Medulla oblongata (tissue), 1 donor: ENCODE data around the gene CORIN.
A peak's percentile ranks its signal among the peaks of the same experiment; 100 is the strongest.

Source experiments
- DNase-seq: peaks from one replicate; pipeline ENCODE4 v3.0.0-alpha.2; 2015; ENCODE audit errors: extremely low spot score

CORIN gene

DNA sequence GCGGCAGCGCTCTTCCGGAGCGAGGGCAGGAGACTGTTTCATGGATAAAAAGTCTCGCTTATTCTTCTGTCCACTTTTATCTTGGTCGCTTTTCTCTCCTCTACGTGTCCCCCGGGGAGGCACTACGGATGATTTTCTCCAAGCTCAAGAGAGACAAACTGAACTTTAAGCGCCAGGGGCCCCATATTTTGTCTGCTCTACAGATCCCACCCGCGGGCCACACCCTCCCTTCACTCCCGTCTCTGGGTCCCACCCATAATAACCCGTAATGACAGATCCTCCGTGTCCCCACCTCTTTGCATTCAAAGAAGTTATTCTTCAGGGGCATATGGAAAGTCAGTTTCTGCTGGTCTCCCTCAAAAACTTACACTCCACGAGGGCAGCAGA is at the start of gene CORIN:
TSS of gene CORIN (minus strand) at position 160 of the 387 bp plus-strand sequence. CDS start at position 42, 118 bp downstream.
- no peak for DNase-seq

GRCh38 chr4:47882228-47882627 is 44.4 kb upstream of the CORIN start:
- no peak for DNase-seq

DNA sequence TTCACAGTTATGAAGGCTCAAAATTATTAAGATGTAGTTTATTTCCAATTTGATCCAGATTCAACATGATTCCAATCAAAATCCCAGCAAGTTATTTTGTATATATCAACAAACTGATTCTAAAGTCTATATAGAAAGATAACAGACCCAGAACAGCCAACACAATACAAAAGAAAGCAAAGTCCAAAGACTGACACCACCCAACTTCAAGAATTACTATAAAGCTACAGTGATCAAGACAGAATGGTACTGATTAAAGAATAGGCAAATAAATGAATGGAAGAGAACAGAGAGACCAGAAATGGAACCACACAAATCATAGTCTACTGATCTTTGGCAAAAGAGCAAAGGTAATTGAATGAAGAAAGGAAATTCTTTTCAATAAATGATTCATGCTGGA is 41.6 kb upstream of the CORIN start:
- DNase-seq: no peak

GRCh38 chr4:47876784-47877546 is 39.1 kb upstream of the CORIN start:
- DNase-seq: no peak

GRCh38 chr4:47876310-47876709 is 38.4 kb upstream of the CORIN start:
- DNase-seq: no peak

- no peak for DNase-seq
These were observed 36.1 kb upstream of the CORIN start for GRCh38 chr4:47873877-47874541.

DNA sequence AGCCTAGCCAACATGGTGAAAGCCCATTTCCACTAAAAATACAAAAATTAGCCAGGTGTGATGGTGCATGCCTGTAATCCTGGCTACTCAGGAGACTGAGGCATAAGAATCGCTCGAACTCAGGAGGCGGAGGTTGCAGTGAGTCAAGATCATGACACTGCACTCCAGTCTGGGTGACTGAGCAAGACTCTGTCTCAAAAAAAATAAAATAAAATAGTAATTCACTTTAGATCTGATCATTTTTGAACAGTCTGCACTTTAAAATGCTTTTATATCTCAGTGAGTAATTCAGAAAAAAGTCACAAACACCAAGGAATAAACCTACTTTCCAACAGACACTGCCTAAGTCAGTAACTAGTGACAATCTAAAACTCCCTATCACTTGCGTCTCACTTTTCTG is 25.6 kb upstream of the CORIN start:
- DNase-seq: no peak

GRCh38 chr4:47862297-47862696 is 24.4 kb upstream of the CORIN start:
- no peak for DNase-seq

GRCh38 chr4:47860305-47860704 is 22.4 kb upstream of the CORIN start:
- no peak for DNase-seq

DNA sequence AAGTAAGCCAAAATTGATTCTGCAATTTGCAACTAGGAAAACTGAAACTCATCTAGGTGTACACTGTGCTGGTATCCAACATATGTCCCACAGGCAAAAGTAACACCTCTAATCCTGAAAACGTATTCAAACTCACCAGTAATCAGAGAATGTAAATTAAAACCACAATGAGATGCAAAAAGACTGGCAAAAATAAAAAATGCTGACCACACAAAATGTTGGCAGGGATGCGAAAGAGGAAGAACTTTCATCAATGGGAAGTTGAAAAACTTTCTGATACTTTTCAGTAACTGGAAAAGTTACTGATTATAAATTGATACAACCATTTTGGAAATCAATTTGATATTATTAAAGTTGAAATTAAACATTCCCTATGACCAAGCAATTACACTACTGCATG is 20.1 kb upstream of the CORIN start:
- no peak for DNase-seq

GRCh38 chr4:47856713-47857112 is 18.8 kb upstream of the CORIN start:
- no peak for DNase-seq

GRCh38 chr4:47855350-47855749 is 17.5 kb upstream of the CORIN start:
- DNase-seq: no peak

DNA sequence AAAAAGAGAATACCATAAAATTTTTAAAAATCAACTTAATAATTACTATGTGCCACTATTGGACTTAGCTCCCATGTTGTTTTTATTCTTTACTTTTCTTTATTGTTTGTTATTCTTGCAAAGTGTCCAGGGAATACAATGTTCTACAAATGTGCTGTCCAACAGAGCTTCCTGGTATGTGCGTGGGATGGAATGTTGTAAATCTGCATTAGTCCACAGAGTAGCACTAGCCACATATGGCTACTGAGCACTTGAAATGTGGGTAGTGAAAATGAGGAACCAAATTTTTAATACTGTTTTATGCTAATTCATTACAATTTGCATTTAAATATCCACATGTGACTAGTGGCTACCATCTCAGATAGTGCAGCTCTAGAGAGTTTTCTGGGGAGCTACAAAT is 14.3 kb upstream of the CORIN start:
- DNase-seq: no peak

DNA sequence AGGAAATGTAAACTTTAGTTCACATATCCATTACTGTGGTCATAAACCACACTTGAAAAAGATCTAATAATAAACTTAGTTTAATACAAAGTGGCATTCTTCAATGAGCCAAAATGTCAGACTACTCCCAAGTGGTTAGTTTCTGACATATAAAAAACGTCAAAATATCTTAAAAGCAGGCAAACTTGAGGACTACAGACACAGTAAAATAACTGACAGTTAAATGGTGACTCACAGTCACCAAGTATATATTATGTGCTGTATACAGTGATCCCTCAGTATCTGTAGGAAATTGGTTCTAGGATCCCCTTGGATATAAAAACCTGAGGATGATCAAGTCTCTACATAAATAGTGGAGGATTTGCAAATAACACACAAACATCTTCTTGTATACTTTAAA is 11.6 kb upstream of the CORIN start:
- no peak for DNase-seq

DNA sequence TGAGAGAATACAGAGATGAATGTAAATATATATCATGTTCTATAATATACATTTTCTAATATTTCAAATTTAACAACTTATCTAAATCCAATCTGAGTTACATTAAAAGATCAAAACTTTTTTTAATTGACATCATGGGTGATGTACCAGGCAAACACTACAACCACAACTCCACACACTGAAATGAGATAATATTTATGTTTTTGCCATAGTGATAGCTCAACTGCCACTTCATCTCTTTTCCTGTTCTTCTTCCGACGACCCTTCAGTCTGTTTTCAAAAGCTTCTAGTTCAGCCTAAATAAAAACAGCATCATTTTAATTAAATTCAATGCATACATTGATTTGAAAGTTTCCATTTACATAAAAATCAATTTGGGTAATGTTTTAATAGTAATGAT is 10.2 kb upstream of the CORIN start:
- no peak for DNase-seq

- DNase-seq: no peak
These were observed 5.1 kb upstream of the CORIN start for GRCh38 chr4:47842985-47843384.

DNA sequence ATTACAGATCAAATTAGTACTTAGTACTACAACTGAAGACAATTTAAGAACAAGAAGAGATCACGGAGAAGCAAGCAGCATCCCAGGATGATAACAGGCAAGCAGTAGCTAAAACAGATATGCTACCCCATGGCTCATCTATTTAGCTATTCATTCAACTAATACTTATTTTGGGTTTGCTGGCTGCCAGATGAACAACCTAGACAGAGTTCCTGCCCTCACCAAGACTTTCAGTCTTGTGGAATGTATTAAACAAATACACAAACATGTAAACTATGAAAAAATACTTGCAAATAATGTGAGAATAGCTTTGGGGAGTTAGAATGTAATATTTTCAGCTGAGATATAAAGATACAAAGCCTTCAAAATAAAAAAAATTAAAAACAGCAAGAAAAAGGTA is 2.4 kb upstream of the CORIN start:
- DNase-seq: no peak

- peak; percentile 11 for DNase-seq
These were observed 1.4 kb upstream of the CORIN start for GRCh38 chr4:47839259-47839658.

DNA sequence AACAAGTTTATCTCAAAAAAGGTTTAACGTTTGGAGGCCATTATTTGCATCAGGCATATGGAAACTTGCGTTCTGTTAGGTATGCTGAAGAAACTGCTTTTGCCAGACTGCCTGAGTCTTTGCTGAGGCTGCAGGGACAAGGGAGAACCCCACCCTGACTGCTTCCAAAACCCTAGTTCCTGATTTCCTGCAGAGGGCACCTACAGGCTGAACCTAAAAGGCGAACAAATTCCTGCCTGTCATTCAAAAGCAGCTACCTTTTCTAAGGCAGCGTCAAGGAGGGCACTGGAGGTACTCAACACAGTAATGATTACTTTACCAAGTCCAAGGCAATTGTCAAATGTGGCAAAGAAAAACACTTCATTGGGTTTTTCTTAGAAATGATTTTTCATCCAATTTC is 578 bp upstream of the CORIN start:
- DNase-seq: no peak

GRCh38 chr4:47837094-47837907 is 566 bp downstream of the CORIN start:
- DNase-seq: no peak

DNA sequence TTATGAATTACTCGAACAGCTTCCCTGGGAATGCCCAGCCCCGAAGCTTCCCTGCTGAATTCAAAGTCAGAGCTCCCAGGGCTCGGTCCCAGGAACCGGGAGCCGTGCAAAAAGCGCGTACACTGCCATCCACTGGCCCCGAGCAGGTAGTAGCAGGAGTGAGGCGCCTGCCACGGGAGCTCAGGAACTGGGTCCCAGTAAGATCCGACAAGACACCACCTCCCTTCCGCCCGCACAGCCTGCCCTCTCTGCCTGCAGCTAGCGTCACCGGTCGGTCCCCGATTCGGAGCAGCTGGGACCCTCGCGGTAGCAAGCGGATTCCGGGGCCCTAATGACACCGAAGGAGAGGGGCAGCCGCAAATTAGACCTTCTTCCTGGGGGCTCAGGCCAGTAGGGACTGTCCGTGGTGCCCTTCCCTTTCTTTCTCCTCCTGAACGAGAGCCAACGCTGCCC is 1.2 kb downstream of the CORIN start:
- DNase-seq: peak; percentile 72

- DNase-seq: no peak
These were observed 2.4 kb downstream of the CORIN start for GRCh38 chr4:47835494-47835893.
